ENCODE results near the gene SOX10. TPM values are rescaled to one million over a fixed set of nuclear protein-coding genes. Genes with fewer than 3 reads are reported as not detected.

SOX10 gene
- total and polyA plus RNA-seq, 2 of the 13 experiments (the other 11 are each of a cell fraction or from before 2014, with no cell fraction given), result not detected

DNA sequence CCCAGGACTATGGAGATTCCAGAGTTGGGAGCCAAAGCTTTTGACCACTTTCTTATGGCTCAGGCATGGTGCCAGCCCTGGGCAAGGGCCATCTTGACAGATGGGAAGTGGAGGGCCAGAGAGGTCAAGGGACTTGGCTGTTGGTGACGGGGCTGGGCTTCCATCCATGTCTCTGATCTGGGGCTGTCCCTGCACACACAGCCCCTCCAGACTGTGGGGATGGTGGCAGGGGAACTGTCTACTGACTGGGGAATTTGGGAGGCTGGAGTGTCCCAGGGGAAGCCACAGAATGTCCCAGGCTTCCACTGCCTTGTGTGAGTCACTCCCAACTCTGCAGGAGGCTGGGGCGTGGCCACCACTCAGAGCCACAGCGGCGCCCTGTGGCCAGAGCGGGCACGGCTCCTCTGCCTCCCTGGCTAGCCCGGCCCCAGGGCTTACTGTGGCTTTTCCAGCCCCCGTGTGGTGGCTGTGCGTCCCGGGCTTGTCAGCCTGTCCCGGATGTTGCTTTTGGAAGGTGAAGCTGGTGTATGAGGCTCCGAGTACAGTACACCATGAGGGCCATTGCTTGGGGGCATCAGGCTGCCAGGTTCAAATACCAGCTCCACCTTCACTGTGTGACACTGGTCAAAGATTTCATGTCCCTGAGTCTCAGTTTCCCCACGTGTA, 50.5 kb downstream of the SOX10 start (continued):
- TF ChIP-seq HNF4G (IDR thresholded peaks at IDR 0.05; ENCODE audit: borderline replicate concordance, low read depth, low read length) (no peak), HNF4G (CRISPR knock-in tag; IDR thresholded peaks at IDR 0.05; ENCODE audit: borderline replicate concordance, low read depth) (0 out of 2 replicates have a peak, but pooled peaks have one; percentile 53), NFKB2 (CRISPR knock-in tag; IDR thresholded peaks at IDR 0.05; ENCODE audit: borderline replicate concordance) (peak; percentile 77; the same call in 1 of the 2 replicates), SKI (IDR thresholded peaks at IDR 0.05; ENCODE audit: partially characterized antibody) (no peak), CREM (IDR thresholded peaks at IDR 0.05) (no peak), CREM (CRISPR knock-in tag; IDR thresholded peaks at IDR 0.05) (no peak), CHD4 (IDR thresholded peaks at IDR 0.05; ENCODE audit: borderline replicate concordance, low read length) (no peak), TMF1 (CRISPR knock-in tag; IDR thresholded peaks at IDR 0.05; ENCODE audit: low read depth) (no peak), ZNF343 (CRISPR knock-in tag; IDR thresholded peaks at IDR 0.05) (no peak), TAF15 (IDR thresholded peaks at IDR 0.05; ENCODE audit: low read depth, low read length, poor library complexity, severe bottlenecking) (no peak), SP1 (IDR thresholded peaks at IDR 0.05) (no peak), SP1 (CRISPR knock-in tag; IDR thresholded peaks at IDR 0.05) (peak; percentile 96), ZKSCAN8 (CRISPR knock-in tag; IDR thresholded peaks at IDR 0.05; ENCODE audit: borderline replicate concordance) (no peak), XRCC5 (optimal IDR thresholded peaks at IDR 0.05; ENCODE audit: low read length) (peak; percentile 99), ZSCAN12 (CRISPR knock-in tag; IDR thresholded peaks at IDR 0.05) (peak; percentile 39; the same call in 1 of the 2 replicates), ZNF383 (CRISPR knock-in tag; IDR thresholded peaks at IDR 0.05; ENCODE audit: borderline replicate concordance) (no peak), PHF5A (CRISPR knock-in tag; IDR thresholded peaks at IDR 0.05; ENCODE audit: low read depth, unreplicated experiment) (no peak), BCL6 (CRISPR knock-in tag; IDR thresholded peaks at IDR 0.05) (peak; percentile 57; the same call in 1 of the 2 replicates), CEBPG (CRISPR knock-in tag; IDR thresholded peaks at IDR 0.05) (no peak), NFIB (CRISPR knock-in tag; IDR thresholded peaks at IDR 0.05; ENCODE audit: borderline replicate concordance) (no peak), SMAD1 (CRISPR knock-in tag; IDR thresholded peaks at IDR 0.05; ENCODE audit: borderline replicate concordance, low read depth) (no peak), NFATC3 (CRISPR knock-in tag; IDR thresholded peaks at IDR 0.05) (no peak), ZNF780A (CRISPR knock-in tag; IDR thresholded peaks at IDR 0.05) (no peak), ZNF251 (CRISPR knock-in tag; IDR thresholded peaks at IDR 0.05) (no peak)
- TF ChIP-seq, protein P1, sequence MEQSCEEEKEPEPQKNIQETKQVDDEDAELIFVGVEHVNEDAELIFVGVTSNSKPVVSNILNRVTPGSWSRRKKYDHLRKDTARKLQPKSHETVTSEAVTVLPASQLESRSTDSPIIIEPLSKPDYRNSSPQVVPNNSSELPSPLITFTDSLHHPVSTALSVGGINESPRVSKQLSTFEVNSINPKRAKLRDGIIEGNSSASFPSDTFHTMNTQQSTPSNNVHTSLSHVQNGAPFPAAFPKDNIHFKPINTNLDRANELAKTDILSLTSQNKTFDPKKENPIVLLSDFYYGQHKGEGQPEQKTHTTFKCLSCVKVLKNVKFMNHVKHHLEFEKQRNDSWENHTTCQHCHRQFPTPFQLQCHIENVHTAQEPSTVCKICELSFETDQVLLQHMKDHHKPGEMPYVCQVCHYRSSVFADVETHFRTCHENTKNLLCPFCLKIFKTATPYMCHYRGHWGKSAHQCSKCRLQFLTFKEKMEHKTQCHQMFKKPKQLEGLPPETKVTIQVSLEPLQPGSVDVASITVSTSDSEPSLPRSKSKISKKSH (CRISPR knock-in tag; IDR thresholded peaks at IDR 0.05; ENCODE audit: borderline replicate concordance), result no peak; the same call in 1 of the 2 replicates
- TF ChIP-seq, protein P2, sequence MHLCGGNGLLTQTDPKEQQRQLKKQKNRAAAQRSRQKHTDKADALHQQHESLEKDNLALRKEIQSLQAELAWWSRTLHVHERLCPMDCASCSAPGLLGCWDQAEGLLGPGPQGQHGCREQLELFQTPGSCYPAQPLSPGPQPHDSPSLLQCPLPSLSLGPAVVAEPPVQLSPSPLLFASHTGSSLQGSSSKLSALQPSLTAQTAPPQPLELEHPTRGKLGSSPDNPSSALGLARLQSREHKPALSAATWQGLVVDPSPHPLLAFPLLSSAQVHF (CRISPR knock-in tag; IDR thresholded peaks at IDR 0.05), result no peak
- TF ChIP-seq, protein P3, sequence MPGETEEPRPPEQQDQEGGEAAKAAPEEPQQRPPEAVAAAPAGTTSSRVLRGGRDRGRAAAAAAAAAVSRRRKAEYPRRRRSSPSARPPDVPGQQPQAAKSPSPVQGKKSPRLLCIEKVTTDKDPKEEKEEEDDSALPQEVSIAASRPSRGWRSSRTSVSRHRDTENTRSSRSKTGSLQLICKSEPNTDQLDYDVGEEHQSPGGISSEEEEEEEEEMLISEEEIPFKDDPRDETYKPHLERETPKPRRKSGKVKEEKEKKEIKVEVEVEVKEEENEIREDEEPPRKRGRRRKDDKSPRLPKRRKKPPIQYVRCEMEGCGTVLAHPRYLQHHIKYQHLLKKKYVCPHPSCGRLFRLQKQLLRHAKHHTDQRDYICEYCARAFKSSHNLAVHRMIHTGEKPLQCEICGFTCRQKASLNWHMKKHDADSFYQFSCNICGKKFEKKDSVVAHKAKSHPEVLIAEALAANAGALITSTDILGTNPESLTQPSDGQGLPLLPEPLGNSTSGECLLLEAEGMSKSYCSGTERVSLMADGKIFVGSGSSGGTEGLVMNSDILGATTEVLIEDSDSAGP (CRISPR knock-in tag; IDR thresholded peaks at IDR 0.05; ENCODE audit: borderline replicate concordance), result peak; percentile 81
- TF ChIP-seq, protein P4, sequence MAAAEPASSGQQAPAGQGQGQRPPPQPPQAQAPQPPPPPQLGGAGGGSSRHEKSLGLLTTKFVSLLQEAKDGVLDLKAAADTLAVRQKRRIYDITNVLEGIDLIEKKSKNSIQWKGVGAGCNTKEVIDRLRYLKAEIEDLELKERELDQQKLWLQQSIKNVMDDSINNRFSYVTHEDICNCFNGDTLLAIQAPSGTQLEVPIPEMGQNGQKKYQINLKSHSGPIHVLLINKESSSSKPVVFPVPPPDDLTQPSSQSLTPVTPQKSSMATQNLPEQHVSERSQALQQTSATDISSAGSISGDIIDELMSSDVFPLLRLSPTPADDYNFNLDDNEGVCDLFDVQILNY (CRISPR knock-in tag; conservative IDR thresholded peaks at IDR 0.05), result no peak

Data from HepG2 (cell line).